GM21619 (cell line): ENCODE measurements around the gene LAT.
A peak's percentile ranks its signal among the peaks of the same experiment; 100 is the strongest.
"Not testable (repeated sequence)": the region's sequence is repeated elsewhere in the genome, so short reads cannot be mapped to it uniquely, and the experiment has no call there.

Source experiments
- ATAC-seq: cut with Tn5 transposase; IDR thresholded peaks from one replicate; pipeline ENCODE4 v1.9.1; 2021; ENCODE audit not compliant: unreplicated experiment

LAT gene, protein sequence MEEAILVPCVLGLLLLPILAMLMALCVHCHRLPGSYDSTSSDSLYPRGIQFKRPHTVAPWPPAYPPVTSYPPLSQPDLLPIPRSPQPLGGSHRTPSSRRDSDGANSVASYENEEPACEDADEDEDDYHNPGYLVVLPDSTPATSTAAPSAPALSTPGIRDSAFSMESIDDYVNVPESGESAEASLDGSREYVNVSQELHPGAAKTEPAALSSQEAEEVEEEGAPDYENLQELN

DNA sequence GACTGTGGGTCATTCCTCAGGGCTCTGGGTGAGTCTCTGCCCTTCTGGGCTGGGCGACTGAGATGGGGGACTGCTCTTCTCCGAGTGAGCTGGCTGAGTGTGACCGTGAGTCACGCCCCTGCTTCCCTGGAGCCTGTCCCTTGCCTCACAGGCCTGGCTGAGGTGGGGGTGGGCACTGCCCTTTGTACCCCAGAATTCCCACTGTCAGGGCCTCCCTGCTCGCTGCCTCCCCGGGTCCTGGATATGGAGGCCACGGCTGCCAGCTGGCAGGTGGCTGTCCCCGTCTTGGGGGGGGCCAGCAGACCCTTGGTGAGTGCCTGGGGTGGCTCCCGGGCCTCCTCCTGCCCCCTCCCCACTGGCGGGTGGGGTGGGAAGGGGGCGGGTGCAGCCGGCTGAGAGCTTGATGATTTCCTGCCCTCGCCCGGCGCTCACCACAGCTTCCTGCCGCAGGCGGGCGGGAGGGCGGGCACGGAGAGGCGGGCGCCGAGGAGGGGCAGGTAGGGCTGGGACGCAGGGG, at the start of gene LAT:
Gene LAT (plus strand): TSS at position 434 of the 517 bp plus-strand sequence. CDS start 366 bp downstream, outside the sequence.
- no peak for ATAC-seq

DNA sequence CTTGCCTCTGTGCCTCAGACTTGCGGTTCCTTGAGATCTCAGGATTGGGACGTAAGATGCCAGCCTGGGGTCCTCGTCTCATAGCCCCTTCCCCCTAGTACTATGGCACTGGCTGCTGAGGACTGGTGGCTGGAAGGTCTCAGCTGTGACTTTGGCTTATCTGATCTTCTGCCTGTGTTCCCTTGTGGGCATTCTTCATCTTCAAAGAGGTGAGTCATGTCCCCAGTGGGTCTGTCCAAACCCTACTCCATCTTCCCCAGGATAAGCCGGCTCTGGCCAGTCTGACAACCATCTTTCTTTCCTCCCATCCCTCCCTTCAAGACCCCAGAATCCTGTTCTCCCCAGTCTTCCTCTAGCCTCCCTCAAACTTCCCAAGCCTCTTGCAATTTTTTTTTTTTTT, 49.5 kb upstream of the LAT start:
- ATAC-seq = no peak

DNA sequence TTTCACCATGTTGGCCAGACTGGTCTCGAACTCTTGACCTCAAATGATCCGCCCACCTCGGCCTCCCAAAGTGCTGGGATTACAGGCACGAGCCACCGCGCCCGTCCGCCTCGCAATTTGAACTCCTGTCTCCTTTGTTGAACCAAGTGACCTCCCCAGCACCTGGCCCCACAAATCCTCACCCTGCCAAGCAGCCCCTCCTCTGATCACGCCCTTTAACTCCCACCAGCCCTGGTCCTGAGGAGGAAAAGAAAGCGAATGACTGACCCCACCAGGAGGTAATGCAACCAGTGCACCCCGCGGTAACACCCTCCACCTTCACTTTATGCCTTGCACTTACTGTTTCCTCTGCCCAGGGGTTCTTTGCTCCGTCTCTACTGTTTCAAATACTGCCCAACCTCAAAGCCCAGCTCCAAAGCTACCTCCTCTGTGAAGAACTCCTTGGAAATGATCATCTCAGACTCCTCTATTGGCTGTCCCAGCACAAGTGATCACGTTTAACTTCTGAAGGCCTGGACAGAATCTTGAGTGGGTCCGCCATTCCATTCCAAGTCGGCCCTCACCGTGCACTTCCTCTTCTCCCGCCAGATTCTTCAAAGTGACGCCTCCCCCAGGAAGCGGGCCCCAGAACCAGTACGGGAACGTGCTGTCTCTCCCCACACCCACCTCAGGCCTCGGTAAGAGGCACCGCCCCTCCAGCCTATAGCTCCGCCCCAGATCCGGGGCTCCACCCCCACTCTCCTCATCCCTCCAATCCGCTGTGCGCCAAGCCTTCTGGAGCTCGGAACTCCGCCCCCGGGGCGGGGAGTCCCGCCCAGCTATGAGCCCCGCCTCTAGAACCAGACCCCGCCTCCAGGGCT, 48.7 kb upstream of the LAT start:
- ATAC-seq = no peak

DNA sequence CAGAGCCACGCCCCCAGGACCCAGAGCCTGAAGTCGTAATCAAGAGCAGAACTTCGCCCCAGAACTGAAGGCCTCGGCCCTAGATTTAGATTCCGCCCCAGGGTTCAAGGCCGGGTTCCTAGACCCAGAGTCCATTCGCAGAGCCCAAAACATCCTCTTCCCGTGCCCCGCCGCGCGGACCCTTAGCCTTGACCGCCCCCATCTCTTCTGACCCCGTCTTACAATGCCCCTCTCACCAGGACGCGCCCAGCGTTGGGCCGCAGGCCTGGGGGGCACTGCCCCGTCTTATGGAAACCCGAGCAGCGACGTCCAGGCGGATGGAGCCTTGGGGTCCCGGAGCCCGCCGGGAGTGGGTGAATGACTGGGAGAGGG, 48.1 kb upstream of the LAT start:
- no peak for ATAC-seq

DNA sequence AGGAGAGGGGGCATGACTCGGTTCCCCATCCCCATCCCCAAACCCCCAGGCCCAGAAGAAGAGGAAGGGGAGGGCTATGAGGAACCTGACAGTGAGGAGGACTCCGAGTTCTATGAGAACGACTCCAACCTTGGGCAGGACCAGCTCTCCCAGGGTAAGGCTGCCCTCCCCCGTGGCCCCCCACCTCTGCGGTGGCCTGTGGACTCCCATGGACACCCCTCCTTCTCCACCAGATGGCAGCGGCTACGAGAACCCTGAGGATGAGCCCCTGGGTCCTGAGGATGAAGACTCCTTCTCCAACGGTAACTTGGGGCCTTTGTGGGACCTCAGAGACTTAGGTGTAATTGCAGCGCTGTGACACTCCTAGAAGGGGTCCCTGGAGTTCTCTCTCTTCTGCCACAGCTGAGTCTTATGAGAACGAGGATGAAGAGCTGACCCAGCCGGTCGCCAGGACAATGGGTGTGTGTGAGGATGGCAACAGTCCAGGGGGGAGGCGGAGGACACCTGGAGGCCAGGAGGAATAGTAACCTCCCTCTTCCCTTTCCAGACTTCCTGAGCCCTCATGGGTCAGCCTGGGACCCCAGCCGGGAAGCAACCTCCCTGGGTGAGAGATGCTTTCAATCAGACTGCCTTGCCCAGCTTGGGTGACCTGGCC, 47.5 kb upstream of the LAT start:
- ATAC-seq = no peak

DNA sequence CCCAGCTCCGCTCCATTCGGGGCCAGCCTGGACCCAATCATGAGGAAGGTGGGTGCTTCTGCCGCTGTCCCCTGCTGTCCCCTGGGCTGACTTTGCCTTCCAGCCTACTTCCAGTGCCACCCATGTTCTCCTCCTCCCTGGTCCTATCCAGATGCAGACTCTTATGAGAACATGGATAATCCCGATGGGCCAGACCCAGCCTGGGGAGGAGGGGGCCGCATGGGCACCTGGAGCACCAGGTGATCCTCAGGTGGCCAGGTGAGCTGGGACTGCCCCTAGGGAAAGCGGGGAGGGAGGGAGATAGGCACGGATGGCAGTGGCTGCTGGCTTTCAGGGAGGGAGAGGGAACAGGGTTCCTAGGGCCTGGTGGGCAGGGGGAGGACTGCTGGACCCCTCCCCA, 46.1 kb upstream of the LAT start:
- no peak for ATAC-seq

DNA sequence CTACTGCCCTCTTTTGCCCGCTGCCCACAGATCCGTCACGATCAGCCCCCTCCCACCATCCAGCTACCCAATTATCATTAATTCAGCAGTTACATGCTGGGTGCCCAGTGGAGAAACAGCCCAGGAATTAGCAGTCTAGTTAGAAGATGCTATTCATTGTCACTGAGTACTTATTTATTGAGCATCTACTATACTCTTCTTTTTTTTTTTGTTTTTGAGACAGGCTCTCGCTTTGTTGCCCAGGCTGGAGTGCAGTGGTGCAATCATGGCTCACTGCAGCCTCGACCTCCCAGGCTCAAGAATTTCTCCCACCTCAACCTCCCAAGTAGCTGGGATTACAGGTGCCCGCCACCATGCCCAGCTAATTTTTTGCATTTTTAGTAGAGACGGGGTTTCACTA, 45.0 kb upstream of the LAT start:
- not testable (repeated sequence) for ATAC-seq

DNA sequence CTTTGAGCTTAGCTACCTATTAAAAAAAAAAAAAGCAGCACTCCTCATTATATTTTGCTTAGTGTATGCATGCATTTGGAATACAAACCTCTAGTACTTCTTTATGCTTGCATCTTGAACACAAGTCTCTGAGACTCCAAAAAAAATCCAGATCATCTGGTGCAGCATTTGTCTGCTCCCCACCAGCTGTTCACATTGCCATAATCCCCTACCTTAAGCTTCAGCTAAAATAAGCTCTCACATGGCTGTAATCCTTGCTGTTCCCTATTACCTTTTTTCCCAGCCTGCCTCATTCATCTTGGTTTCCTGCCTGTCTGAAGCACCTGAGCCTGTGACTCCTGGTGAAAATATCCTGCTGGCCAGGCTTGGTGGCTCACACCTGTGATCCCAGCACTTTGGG, 41.6 kb upstream of the LAT start:
- ATAC-seq = no peak

DNA sequence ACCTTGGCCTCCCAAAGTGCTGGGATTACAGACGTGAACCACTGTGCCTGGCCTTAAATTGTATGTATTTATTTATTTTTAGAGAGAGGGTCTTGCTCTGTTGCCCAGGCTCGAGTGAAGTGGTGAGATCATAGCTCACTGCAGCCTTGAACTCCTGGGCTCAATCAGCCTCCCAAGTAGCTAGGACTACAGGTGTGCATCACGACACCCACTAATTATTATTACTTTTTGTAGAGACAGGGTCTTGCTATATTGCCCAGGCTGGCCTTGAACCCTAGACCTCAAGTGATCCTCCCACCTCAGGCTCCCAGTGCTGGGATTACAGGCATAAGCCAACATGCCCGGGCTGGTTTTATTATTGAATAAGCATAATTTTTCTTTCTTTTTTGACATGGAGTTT, 38.2 kb upstream of the LAT start:
- no peak for ATAC-seq

DNA sequence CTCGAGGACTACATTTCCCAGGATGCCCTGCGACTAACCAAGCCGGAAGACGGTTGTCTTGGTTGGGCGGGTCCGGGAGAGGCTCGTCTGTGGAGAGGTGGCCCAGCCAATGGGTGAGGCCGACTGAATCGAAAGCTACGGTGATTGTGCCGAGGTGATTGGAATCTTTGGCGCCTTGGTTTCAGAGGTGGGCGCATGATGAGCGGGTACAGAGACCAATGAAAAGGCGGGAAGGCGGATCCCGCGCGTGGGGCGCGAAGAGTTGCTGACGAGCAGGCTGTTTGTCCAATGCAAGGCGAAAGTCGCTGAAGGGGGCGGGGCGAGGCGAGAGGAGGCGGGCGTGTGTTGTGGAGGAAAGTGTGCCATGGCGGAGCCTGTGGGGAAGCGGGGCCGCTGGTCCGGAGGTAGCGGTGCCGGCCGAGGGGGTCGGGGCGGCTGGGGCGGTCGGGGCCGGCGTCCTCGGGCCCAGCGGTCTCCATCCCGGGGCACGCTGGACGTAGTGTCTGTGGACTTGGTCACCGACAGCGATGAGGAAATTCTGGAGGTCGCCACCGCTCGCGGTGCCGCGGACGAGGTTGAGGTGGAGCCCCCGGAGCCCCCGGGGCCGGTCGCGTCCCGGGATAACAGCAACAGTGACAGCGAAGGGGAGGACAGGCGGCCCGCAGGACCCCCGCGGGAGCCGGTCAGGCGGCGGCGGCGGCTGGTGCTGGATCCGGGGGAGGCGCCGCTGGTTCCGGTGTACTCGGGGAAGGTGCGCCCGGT, 34.0 kb upstream of the LAT start, which contains the start of gene NFATC2IP:
Gene NFATC2IP (plus strand): TSS at position 290 of the 762 bp plus-strand sequence. CDS start 75 bp downstream, at position 365.
- peak; percentile 91 for ATAC-seq

DNA sequence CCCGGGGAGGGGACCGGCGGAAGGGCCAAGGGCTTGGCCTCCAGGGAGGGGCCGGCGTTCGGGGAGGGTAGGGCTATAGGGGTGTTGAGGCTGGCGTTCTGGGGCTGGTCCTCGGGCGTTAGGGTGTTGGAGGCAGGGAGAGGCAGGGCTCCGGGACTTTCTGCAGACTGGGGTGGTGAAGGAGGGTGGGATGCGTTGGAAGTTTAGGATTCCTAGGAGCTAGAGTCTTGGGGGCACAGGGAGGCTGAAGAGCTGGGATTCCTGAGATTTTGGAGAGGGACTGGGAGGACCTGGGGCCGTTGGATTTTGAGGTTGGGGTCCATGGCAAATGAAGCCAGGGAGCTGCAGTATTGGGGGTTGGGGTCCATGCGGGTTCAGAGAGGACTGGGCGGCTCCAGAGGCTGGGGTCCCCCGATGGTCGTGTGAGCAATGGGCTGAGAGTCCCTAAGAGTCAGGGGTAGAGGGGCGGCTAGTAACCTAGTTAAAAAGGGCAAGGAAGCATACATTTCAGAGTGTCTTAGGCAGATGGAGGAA, 33.4 kb upstream of the LAT start:
- no peak for ATAC-seq

DNA sequence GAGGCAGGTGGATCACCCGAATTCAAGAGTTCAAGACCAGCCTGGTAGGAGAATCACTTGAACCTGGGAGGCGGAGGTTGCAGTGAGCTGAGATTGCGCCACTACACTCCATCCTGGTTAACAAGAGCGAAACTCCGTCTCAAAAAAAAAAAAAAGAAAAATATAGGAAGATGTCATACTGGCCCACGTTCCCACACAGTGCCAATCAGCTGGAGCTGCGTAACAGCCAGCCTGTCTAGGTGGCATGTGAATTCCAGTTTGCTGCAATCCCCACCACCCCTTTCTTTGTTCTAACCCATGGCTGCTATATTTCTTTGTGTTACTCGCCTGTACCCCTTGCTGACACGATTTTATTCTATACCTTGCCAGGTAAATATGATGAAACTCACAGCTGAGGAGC, 26.6 kb upstream of the LAT start:
- ATAC-seq = no peak

DNA sequence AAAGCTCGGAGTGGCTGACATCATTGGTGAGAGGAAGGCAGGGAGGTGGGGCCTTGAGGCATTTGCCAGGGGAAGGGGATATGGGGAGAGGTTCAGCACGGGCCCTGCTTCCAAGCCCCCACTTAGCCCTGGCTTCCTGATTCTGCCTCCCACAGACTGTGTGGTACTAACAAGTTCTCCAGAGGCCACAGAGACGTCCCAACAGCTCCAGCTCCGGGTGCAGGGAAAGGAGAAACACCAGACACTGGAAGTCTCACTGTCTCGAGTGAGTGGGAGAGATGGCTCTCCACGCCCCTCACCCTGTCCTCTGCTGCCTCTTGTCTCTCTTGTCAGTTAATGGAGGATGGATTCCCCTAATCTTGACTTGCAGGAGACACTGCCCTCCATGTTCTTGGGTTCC, 26.0 kb upstream of the LAT start:
- ATAC-seq = no peak

DNA sequence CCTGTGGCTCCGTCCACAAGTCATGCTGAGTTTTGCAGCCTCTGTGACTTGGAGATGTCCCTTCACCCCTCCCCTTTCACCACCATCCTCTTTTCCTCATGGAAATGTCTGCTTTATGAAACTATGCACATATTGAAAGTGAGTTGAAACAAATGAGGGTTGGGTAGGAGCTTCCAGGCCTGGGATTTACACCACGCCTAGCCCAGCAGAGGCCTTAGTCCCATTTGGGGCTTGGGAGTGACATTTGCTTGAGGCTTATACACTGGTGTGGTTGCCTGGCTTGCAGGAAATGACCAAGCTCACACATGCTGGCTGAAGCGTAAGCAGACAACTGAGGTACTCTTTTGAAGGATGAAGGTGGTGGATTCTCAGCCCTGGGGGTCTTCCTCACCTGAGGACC, 20.8 kb upstream of the LAT start:
- ATAC-seq = no peak

DNA sequence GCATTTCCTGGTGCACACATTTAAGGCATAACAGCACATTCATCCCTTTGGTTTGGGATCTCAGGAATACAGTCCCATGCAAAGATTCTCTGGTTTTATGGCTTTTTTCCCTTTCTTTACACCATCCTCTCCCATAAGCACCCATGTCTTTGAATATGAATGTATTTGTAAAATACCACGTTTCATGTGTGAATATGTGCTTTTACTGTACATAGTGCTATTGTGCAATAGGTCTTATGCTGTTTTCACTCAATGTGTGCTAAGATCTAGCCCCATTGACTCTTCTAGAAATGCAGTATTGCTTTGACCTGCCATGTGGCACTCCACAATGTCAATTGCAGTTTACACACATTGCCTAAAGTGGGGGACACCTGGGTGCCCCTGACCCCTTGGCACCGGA, 20.4 kb upstream of the LAT start:
- ATAC-seq = no peak

DNA sequence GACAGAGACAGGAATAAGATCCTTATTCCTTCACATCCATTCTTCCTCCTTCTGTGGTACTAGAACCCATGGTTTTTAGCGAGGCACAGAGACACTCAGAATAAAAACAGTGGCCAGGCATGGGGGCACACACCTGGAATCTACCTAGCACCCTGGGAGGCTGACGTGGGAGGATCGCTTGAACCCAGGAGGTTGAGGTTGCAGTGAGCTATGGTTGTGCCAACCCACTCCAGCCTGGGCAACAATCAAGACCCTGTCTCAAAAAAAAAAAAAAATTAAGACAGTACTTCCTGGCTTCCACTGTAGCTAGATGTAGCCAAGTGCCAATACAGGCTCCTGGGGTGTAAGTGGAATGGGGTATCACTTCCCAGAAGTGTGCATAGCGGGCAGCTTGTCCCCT, 17.7 kb upstream of the LAT start:
- no peak for ATAC-seq

DNA sequence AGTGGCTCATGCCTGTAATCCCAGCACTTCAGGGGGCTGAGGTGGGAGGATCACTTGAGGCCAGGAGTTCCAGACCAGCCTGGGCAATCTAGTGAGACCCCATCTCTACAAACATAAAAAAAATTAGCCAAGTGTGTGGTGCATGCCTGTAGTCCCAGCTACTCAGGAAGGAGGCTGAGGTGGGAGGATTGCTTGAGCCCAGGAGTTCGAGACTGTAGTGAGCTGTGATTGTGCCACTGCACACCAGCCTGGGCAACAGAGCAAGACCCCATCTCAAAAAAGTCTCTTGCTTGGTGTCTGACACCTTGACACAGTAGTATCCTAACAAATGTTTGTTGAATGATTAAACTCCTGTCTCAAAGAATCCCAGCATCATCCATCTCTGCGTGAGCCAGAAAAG, 15.2 kb upstream of the LAT start:
- ATAC-seq = not testable (repeated sequence)

DNA sequence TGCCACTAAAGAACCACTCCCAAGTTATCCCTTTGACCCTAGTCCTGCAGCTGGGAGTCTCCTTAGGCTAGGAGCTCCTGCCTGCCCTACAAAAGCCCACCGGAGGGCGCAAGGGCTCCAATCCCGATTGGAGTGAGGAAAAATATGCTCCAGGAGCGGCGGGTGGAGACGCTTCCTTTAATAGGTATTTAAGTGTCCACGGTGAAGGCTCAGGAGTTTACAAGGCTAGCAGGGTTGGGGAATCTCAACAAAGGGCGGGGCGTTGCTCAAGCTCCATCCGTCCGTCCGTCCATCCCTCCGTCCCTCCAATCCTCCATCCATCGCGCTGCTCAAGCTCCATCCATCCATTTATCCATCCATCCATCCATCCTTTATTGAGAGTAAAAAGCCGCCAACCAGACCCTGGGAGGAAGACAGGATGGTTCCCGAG, 10.8 kb upstream of the LAT start:
- no peak for ATAC-seq

DNA sequence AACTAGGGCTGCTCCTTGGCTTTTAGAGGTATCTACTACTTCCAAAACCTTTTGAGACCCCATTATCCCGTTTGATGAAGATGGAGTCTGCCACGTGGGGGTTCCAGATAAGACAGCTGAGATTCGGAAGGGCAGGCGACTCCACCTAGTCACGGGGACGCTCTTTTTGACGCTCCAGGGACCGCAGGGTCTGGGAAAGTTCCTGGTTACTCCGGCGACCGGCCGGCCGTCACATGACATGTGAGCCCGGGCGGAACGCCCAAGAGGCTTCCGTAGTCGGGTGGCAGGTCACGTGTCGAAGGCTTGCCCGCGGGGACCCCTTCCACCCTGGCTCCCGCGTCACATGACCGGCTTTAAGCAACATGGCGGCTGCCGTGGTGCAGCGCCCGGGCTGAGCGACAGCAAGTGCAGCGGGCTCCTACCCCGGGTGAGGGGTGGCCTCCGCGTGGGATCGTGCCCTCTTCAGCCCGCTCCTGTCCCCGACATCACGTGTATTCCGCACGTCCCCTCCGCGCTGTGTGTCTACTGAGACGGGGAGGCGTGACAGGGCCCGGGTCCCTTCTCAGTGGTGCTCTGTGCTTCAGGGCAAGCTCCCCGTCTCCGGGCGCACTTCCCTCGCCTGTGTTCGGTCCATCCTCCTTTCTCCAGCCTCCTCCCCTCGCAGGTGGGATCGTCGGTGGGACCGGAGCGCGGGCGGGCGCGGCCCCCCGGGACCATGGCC, 10.3 kb upstream of the LAT start, which contains the start of gene SPNS1:
Gene SPNS1 (plus strand): TSS at position 342 of the 721 bp plus-strand sequence. CDS start 374 bp downstream, at position 716.
- peak; percentile 88 for ATAC-seq

DNA sequence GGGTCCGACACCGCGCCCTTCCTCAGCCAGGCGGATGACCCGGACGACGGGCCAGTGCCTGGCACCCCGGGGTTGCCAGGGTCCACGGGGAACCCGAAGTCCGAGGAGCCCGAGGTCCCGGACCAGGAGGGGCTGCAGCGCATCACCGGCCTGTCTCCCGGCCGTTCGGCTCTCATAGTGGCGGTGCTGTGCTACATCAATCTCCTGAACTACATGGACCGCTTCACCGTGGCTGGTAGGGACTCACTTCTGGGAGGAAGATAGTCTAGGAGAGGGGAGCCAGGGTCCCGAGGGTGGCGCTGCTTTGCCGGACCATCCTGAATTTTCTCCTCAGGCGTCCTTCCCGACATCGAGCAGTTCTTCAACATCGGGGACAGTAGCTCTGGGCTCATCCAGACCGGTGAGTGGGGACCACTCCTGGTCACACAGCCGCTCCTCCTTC, 9.7 kb upstream of the LAT start:
- peak; percentile 23 for ATAC-seq
